Neural progenitor cell (in vitro differentiated cells): ENCODE measurements around the gene SIAH3.

ENCODE experiments used
- EZH2 ChIP-seq: fragments of 200-600 bp; sonication (generic); IDR thresholded peaks from 2 replicates; pipeline ENCODE4 v1.6.1; 2017; ENCODE audit warnings: antibody characterized with exemption, mild to moderate bottlenecking, moderate library complexity
- EZH2phosphoT487 ChIP-seq: fragments of 200-600 bp; sonication (generic); IDR thresholded peaks from 2 replicates; pipeline ENCODE4 v1.6.1; 2017; ENCODE audit warnings: antibody characterized with exemption
- TF ChIP-seq, protein P1 (sequence below): fragments of 200-600 bp; sonication (generic); IDR thresholded peaks from 2 replicates; pipeline ENCODE4 v1.5.1; 2017; ENCODE audit warnings: antibody characterized with exemption, mild to moderate bottlenecking

GRCh38 chr13:45742985-45743384 is 108.6 kb downstream of the SIAH3 start:
- TF ChIP-seq EZH2 (no peak), EZH2phosphoT487 (no peak)
- TF ChIP-seq, protein P1, sequence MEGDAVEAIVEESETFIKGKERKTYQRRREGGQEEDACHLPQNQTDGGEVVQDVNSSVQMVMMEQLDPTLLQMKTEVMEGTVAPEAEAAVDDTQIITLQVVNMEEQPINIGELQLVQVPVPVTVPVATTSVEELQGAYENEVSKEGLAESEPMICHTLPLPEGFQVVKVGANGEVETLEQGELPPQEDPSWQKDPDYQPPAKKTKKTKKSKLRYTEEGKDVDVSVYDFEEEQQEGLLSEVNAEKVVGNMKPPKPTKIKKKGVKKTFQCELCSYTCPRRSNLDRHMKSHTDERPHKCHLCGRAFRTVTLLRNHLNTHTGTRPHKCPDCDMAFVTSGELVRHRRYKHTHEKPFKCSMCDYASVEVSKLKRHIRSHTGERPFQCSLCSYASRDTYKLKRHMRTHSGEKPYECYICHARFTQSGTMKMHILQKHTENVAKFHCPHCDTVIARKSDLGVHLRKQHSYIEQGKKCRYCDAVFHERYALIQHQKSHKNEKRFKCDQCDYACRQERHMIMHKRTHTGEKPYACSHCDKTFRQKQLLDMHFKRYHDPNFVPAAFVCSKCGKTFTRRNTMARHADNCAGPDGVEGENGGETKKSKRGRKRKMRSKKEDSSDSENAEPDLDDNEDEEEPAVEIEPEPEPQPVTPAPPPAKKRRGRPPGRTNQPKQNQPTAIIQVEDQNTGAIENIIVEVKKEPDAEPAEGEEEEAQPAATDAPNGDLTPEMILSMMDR: no peak
